T-helper 2 cell treated with Interferon-gamma antibody and Interleukin-4, amounts not matched to agents 5 μg/mL and 100 μg/mL, for 36 hours (primary cell): ENCODE measurements around the gene AGPAT2.

Source experiments
- DNase-seq: peaks from one replicate; pipeline ENCODE4 v3.0.0; 2021; ENCODE audit warnings: low spot score
- H3K27ac Mint-ChIP-seq: one replicate; pipeline ENCODE4 v1.8.0; 2021; ENCODE audit warnings: mild to moderate bottlenecking, mixed read lengths
- H3K27me3 Mint-ChIP-seq: one replicate; pipeline ENCODE4 v1.8.0; 2021; ENCODE audit warnings: low read depth, mixed read lengths
- H3K36me3 Mint-ChIP-seq: one replicate; pipeline ENCODE4 v1.8.0; 2021; ENCODE audit warnings: low read depth, mixed read lengths
- H3K4me1 Mint-ChIP-seq: one replicate; pipeline ENCODE4 v1.8.0; 2021; ENCODE audit warnings: low read depth, mixed read lengths
- H3K4me3 Mint-ChIP-seq: one replicate; pipeline ENCODE4 v1.8.0; 2022; ENCODE audit warnings: mild to moderate bottlenecking, moderate library complexity, mixed read lengths
- H3K9me3 Mint-ChIP-seq: one replicate; pipeline ENCODE4 v1.8.0; 2021; ENCODE audit warnings: mixed read lengths

The AGPAT2 gene

DNA sequence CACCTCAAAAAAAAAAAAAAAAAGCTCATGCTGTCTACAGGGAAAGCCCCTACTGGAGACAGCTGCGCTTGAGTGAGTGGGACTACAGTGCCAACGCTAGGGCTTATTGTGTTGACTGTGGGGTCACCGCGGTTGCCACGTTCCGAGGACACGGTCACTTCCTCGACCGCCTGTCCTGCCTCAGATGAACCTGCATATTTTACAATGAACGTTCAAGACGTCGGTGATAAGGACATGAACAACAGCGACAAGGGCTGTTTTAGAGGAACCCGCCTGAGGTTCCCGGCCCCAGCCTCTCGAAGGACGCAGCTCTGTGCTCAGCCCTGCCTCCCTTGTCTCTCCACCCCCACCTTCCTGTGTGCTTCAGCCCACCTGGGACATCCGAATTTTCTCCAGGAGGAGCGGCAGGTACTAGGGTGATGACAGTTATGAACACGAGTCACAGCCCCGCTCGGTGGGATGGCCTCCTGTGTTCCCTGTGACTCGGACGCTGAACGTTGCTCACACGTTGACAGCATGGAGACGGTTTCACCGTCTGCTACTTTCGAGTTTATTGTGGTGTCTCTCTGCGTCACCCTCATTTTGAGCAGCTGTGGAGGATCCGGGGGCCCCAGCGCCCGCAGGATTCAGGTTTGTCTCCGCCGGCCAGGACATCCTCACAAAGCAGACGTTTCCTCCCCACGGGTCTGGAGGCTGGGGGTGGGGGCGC is 13.9 kb upstream of the AGPAT2 start:
- peaks cover 17% of the 10 kb centered on the region for H3K4me1 Mint-ChIP-seq
- no peaks in the 10 kb centered on the region for H3K36me3 Mint-ChIP-seq
- H3K9me3 Mint-ChIP-seq = no peaks in the 10 kb centered on the region
- H3K27ac Mint-ChIP-seq = peak overlapping the region; percentile 91
- peak overlapping the region; percentile 86 for H3K4me3 Mint-ChIP-seq
- DNase-seq = peak; percentile 79
- peaks cover 11% of the 10 kb centered on the region for H3K27me3 Mint-ChIP-seq

DNA sequence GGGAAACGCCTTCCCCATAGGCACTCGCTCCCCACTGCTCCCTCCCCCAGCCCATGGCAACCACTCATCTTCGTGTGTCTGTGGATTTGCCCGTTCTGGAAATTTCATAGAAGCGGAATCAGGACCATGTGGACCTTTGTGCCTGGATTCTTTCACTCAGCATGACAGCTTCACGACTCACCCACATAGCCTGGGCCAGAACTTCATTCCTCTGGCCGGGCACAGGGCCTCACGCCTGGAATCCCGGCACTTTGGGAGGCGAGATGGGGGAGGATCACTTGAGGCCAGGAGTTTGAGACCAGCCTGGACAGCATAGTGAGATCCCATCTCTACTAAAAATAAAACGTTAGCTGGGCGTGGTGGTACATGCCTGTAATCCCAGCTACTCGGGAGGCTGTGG is 13.0 kb upstream of the AGPAT2 start:
- H3K27ac Mint-ChIP-seq = no peak overlapping the region
- DNase-seq = no peak
- peak overlapping the region; percentile 86 for H3K4me3 Mint-ChIP-seq
- H3K4me1 Mint-ChIP-seq = peaks cover 17% of the 10 kb centered on the region
- H3K9me3 Mint-ChIP-seq = no peaks in the 10 kb centered on the region
- no peaks in the 10 kb centered on the region for H3K36me3 Mint-ChIP-seq
- H3K27me3 Mint-ChIP-seq = peaks cover 9% of the 10 kb centered on the region

DNA sequence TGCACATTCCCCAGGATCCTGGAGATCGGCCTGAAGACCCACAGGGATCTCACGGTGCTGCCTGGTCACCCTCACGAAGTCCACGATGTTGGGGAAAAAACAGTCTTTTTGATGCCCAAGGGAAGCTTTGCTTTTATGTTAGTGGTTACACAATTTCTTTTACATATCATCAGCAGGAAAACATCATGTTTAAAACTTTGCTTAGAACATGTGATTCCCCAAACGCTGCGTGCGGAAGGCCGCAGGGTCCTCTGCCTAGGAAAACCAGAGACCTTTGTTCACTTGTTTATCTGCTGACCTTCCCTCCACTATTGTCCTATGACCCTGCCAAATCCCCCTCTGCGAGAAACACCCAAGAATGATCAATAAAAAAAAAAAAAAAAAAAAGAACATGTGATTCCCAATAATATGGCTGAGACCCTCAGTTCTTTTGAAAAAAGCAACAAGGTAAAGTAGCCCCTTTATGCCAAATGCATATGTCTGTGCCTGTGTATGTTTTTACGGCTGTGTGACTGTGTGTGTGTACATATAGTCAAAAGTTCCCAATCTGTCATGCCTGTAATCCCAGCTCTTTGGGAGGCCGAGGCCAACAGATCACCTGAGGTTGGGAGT is 11.5 kb upstream of the AGPAT2 start:
- H3K27ac Mint-ChIP-seq = no peak overlapping the region
- H3K9me3 Mint-ChIP-seq = no peaks in the 10 kb centered on the region
- no peak overlapping the region for H3K4me3 Mint-ChIP-seq
- no peaks in the 10 kb centered on the region for H3K36me3 Mint-ChIP-seq
- peaks cover 17% of the 10 kb centered on the region for H3K4me1 Mint-ChIP-seq
- DNase-seq = no peak
- peaks cover 8% of the 10 kb centered on the region for H3K27me3 Mint-ChIP-seq

DNA sequence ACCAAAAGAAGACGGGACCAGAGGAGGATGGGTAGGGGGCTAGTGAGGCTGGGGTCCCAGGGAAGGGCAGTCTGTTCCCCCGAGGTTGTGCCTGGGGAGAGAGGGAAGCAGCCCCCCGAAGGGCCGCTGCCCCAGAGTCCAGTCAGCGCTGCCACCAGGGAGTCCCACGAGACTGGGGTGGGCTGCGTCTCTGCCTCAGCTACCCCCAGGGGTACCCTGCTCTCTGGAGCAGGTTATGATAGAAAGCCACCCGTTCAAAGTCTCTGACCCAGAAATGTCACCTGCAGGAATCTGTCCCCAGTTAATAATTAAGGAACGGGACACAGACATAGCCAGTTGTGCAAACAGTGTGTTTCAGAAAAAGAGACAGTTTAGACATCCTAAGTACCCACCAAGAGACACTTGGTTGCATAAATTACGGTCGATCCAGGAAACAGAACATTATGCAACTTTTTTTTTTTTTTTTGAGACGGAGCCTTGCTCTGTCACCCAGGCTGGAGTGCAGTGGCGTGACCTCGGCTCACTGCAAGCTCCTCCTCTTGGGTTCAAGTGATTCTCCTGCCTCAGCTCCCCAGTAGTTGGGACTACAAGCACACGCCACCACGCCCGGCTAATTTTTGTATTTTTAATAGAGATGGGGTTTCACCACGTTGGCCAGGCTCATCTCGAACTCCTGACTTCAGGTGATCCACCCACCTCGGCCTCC is 10.7 kb upstream of the AGPAT2 start:
- Mint-ChIP-seq H3K27ac (no peak overlapping the region), H3K9me3 (no peaks in the 10 kb centered on the region), H3K4me3 (no peak overlapping the region), H3K27me3 (peaks cover 8% of the 10 kb centered on the region), H3K36me3 (no peaks in the 10 kb centered on the region), H3K4me1 (peaks cover 14% of the 10 kb centered on the region)
- no peak for DNase-seq

DNA sequence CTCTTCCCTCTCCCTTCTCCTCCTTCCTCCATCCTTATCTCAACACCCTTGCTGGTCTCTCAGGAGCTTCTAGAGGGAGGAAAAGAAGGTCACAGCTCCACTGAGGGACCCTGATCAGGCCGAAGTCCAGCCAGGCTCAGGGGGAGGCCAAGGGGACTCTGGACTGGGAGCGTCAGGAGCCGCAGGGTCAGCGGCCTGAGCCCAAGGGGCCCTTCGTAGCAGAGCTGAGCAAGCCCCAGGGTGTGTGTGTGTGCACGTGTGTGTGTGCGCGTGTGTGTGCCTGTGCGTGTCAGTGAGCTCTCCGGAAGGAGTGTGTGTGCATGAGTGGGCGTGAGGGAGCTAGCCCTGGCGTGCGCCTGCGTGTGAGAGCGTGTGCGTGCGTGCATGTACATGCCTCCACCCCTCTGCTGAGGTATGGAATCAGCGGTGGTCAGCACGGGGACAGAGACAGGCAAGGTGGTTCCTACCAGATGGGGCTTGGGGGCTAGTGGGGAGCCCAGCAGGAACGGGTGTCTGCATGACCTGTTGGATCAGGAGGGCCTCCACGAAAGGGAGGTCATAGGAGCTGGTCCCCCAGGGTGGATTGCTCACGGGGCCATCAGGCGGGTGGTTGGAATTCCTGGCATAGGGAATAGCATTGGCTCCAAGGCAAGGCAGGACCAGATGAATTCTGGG is 10.0 kb upstream of the AGPAT2 start:
- Mint-ChIP-seq H3K4me1 (peaks cover 14% of the 10 kb centered on the region), H3K4me3 (no peak overlapping the region), H3K27ac (peak overlapping the region; percentile 52), H3K9me3 (no peaks in the 10 kb centered on the region), H3K27me3 (peaks cover 8% of the 10 kb centered on the region), H3K36me3 (no peaks in the 10 kb centered on the region)
- no peak for DNase-seq

DNA sequence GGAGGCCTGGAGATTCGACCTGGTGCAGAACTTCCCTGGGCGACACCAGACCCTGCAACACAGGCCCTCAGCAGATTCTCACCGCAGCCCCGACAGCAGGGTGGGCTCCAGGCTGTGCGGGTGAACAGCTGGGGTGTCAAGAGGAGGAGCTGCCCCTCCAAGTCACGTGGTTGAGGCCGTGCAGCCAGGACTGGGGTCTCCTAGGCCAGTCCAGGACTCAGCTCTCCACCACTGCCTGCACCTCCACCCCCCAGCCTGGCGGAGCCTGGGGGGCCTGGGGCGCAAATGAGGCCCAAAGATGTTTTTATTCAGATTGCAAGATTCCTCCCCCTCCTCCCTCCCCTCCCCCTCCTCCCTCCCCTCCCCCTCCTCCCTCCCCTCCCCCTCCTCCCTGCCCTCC is 9.2 kb upstream of the AGPAT2 start:
- Mint-ChIP-seq H3K4me3 (no peak overlapping the region), H3K36me3 (no peaks in the 10 kb centered on the region), H3K9me3 (no peaks in the 10 kb centered on the region), H3K27ac (no peak overlapping the region), H3K27me3 (peaks cover 8% of the 10 kb centered on the region), H3K4me1 (peaks cover 11% of the 10 kb centered on the region)
- DNase-seq = no peak

DNA sequence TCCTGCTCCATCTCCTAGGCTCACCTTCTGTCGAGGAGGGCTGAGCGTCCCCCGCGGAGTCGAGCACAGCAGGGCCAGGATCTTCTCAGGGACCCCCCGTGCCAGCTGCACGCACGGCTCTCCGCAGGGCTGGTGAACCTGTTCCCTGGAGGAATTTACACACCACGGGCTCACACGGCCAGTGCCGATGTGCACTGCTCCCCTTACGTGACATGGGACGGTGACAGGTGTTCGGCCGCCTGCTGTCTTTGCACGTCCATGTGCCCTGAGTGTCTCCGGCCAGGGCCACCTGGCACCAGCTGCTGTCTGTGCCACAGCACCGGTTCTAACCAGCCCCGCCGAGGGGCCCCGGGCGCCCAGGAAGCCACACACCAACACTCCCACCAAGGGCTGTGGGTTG is 8.7 kb upstream of the AGPAT2 start:
- Mint-ChIP-seq H3K36me3 (no peaks in the 10 kb centered on the region), H3K27me3 (peaks cover 8% of the 10 kb centered on the region), H3K4me1 (peaks cover 6% of the 10 kb centered on the region), H3K4me3 (no peak overlapping the region), H3K9me3 (no peaks in the 10 kb centered on the region), H3K27ac (no peak overlapping the region)
- DNase-seq = no peak

DNA sequence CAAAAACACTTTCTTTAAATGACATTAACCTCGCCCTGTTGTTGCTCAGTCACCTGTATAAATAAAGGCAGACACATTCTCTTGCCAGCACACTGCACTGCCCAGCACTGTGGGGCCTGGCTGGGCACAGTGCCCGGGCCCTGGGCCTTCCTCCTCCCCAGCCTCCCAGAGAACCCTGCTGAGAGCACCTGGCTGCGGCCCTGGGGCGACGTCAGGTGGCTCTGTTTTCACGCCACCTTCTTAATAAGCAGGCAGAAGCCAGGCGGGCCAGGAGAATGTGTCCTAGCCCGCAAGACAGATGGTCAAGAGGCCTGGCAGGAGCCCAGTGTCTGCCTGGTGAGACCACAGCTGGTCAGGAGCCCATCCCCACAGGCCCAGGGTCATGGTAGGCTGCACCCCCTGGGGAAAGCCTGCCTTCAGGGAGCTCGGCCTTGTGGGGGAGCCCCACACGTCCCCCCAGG is 8.2 kb upstream of the AGPAT2 start:
- Mint-ChIP-seq H3K4me1 (peaks cover 4% of the 10 kb centered on the region), H3K27me3 (peaks cover 8% of the 10 kb centered on the region), H3K36me3 (no peaks in the 10 kb centered on the region), H3K4me3 (no peak overlapping the region), H3K9me3 (no peaks in the 10 kb centered on the region), H3K27ac (no peak overlapping the region)
- no peak for DNase-seq

DNA sequence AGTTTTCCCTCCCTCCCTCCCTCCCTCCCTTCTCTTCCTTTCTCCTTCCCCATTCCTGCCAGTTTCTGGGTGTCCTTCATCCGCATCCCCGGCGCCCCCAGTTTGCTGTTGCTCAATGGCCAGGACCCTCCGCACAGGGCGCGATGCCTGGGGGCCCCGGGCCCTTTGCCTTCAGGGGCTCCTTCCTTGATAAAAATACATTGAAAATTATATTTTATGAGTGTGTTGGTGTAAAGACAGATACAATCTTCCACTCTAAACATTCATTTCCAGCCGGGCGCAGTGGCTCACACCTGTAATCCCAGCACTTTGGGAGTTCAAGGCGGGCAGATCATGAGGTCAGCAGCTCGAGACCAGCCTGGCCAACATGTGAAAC is 7.6 kb upstream of the AGPAT2 start:
- H3K27me3 Mint-ChIP-seq = peaks cover 8% of the 10 kb centered on the region
- no peaks in the 10 kb centered on the region for H3K4me1 Mint-ChIP-seq
- no peaks in the 10 kb centered on the region for H3K9me3 Mint-ChIP-seq
- no peak for DNase-seq
- no peak overlapping the region for H3K4me3 Mint-ChIP-seq
- no peak overlapping the region for H3K27ac Mint-ChIP-seq
- H3K36me3 Mint-ChIP-seq = no peaks in the 10 kb centered on the region

DNA sequence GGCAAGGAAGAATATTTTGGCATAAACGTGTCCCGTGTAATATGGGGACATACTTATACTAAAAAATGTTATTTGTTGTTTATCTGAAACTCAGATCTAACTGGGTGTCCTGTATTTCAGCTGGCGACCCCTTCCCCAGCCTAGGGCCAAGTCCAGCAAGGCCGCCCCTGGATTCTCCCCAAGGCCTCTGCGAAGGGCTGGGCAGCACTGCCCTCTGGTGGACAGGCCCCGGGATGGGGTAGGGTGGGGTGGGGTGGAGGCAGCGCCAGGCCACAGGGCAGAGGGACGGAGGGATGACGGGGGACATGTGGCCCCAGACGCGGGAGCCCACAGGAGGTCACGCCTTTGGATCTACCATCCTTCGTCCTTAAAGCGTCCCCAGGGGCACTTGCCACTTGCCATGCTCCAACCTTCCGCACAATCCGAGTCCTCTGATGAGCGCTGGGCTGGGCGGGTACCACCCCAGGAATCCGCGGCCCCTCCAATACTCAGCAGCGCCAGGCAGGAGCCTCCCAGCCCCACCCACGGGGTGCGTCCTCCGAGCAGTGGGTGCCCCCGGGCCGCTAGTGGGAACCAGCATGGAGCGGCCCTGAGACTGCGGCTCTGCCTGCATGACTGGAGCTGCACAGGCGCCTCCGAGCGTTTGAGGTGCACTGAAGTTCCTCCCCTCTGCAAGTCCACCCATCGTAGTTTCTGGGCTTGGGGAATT is 7.1 kb upstream of the AGPAT2 start:
- no peaks in the 10 kb centered on the region for H3K36me3 Mint-ChIP-seq
- no peak overlapping the region for H3K27ac Mint-ChIP-seq
- peak; percentile 15 for DNase-seq

DNA sequence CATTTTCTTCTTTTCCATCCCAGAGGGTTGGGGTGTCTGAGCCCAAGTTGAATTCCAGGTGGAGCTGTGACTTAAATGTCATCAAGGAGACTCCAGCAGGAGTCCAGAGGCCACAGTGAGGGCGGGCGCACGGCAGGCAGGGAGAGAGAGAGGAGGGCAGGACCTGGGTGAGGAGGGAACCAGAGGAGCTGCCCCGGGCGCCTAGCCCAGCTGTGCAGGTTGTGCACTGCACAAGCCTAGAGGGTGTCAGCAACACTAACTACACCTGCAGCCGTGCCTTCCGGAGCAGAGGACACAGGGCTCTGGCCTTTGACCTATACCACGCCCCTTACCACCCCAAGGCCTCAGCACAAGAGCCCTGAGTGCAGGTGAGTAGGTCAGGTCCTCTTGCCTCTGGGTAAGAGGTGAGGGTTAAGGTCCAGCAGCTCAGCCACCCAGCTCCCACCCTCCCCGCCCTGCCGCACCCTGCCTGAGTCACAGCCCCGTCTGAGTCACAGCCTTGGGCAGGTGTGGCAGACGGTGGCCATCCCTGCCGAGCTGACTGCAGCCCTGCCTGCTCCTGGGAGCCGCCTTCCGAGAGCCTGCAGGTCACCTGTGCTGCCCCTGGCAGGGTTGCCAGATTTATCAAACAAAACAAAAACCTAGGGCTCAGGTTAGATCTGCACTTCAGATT is 6.4 kb upstream of the AGPAT2 start:
- Mint-ChIP-seq H3K27me3 (peaks cover 6% of the 10 kb centered on the region), H3K4me1 (no peaks in the 10 kb centered on the region), H3K4me3 (no peak overlapping the region), H3K9me3 (no peaks in the 10 kb centered on the region), H3K27ac (no peak overlapping the region), H3K36me3 (no peaks in the 10 kb centered on the region)
- DNase-seq = no peak

More for the DNA sequence above, 7.1 kb upstream of the AGPAT2 start:
- Mint-ChIP-seq H3K27me3 (peaks cover 8% of the 10 kb centered on the region), H3K9me3 (no peaks in the 10 kb centered on the region), H3K4me3 (no peak overlapping the region), H3K4me1 (no peaks in the 10 kb centered on the region)

DNA sequence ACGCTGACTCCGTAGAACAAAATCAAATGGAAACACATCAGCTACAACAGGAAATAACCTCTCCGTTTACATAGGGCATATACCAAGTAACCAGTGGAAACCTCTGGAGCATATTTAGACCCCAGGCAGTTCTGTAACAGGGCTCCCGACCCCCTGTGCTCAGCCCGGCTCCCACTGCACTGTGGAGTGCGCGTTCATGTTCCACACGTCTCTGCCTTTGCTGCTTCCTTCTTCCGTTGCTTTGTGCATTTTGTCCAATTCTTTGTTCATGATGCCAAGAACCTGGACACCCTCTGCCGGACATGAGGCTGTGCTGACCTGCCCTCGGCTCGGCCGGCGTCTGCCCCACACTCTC is 5.9 kb upstream of the AGPAT2 start:
- H3K36me3 Mint-ChIP-seq = no peaks in the 10 kb centered on the region
- peaks cover 4% of the 10 kb centered on the region for H3K27me3 Mint-ChIP-seq
- H3K4me3 Mint-ChIP-seq = no peak overlapping the region
- no peaks in the 10 kb centered on the region for H3K9me3 Mint-ChIP-seq
- H3K4me1 Mint-ChIP-seq = no peaks in the 10 kb centered on the region
- DNase-seq = no peak
- H3K27ac Mint-ChIP-seq = no peak overlapping the region
